Liver (tissue), 3 donors: ENCODE measurements around the gene SOX5.

Source experiments
- CTCF ChIP-seq: fragments of 150-350 bp; IDR thresholded peaks from 2 replicates; pipeline ENCODE4 v1.5.1; 2017; ENCODE audit warnings: improper control_type of control experiment, low read depth, low read length; ENCODE audit not compliant: missing input control
- HNF4A ChIP-seq, 2 donors: conservative IDR thresholded peaks; 2 replicates each; pipeline ENCODE4 v1.6.1; 2016; ENCODE audit warnings: antibody characterized with exemption in 2 of 2, mild to moderate bottlenecking in 2 of 2
- JUND ChIP-seq, 2 donors: IDR thresholded peaks; 2 replicates each; pipeline ENCODE4 v1.6.1; 2016; ENCODE audit warnings: antibody characterized with exemption in 2 of 2
- MAX ChIP-seq: IDR thresholded peaks from 2 replicates; pipeline ENCODE4 v1.6.1; 2016; ENCODE audit warnings: antibody characterized with exemption
- NR2F2 ChIP-seq: IDR thresholded peaks from 2 replicates; pipeline ENCODE4 v1.6.1; 2016; ENCODE audit warnings: antibody characterized with exemption
- RAD21 ChIP-seq, 2 donors: IDR thresholded peaks; 2 replicates each; pipeline ENCODE4 v1.6.1; 2016; ENCODE audit warnings: antibody characterized with exemption in 2 of 2, mild to moderate bottlenecking in 2 of 2
- REST ChIP-seq: IDR thresholded peaks from 2 replicates; pipeline ENCODE4 v1.6.1; 2016; ENCODE audit warnings: antibody characterized with exemption, mild to moderate bottlenecking
- RXRA ChIP-seq, 2 donors: IDR thresholded peaks; 2 replicates each; pipeline ENCODE4 v1.6.1; 2017 to 2018; ENCODE audit warnings: antibody characterized with exemption in 2 of 2, mild to moderate bottlenecking in 1 of 2
- SP1 ChIP-seq: IDR thresholded peaks from 2 replicates; pipeline ENCODE4 v1.6.1; 2018; ENCODE audit warnings: antibody characterized with exemption, mild to moderate bottlenecking
- TAF1 ChIP-seq: conservative IDR thresholded peaks from 2 replicates; pipeline ENCODE4 v1.6.1; 2016; ENCODE audit warnings: antibody characterized with exemption, mild to moderate bottlenecking
- YY1 ChIP-seq: IDR thresholded peaks from 2 replicates; pipeline ENCODE4 v1.6.1; 2016; ENCODE audit warnings: antibody characterized with exemption, mild to moderate bottlenecking
- ZBTB33 ChIP-seq: IDR thresholded peaks from 2 replicates; pipeline ENCODE4 v1.6.1; 2016; ENCODE audit warnings: antibody characterized with exemption
- TF ChIP-seq, protein P1 (sequence below): IDR thresholded peaks from 2 replicates; pipeline ENCODE4 v1.6.1; 2016; ENCODE audit warnings: antibody characterized with exemption
- donor health status: healthy.
- donor health status: healthy.

- no peak for TF ChIP-seq RAD21 (IDR thresholded peaks at IDR 0.05)
- no peak for TF ChIP-seq CTCF
- TF ChIP-seq REST = no peak
- TF ChIP-seq MAX = no peak
- TF ChIP-seq HNF4A (conservative IDR thresholded peaks at IDR 0.05) = no peak
- no peak for TF ChIP-seq JUND (IDR thresholded peaks at IDR 0.05)
- TF ChIP-seq RXRA (IDR thresholded peaks at IDR 0.05) = no peak
- no peak for TF ChIP-seq SP1
- TF ChIP-seq YY1 = no peak
- no peak for TF ChIP-seq ZBTB33
- TF ChIP-seq, protein P1, sequence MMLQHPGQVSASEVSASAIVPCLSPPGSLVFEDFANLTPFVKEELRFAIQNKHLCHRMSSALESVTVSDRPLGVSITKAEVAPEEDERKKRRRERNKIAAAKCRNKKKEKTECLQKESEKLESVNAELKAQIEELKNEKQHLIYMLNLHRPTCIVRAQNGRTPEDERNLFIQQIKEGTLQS = no peak
- TF ChIP-seq TAF1 = no peak
- TF ChIP-seq NR2F2 = no peak
These were observed 263.4 kb downstream of the SOX5 start for GRCh38 chr12:23686095-23686494.
